Measurements from ENCODE around the gene DNAJB12. TPM values are rescaled to one million over a fixed set of nuclear protein-coding genes. Genes with fewer than 3 reads are reported as not detected.

Gene DNAJB12
- total and polyA plus RNA-seq, 12 donors, result 36.3 to 67.0 (median 47.8) TPM

GRCh38 chr10:72322280-72323058 is 32.2 kb downstream of the DNAJB12 start:
- Histone ChIP-seq H3K27ac (peak overlapping the region in 2 of 5 donors; percentile 96 to 98), H3K36me3 (replicated peaks in 1 of 2) (no peaks in the 10 kb centered on the region), H3K4me3 (no peak overlapping the region), H3K27me3 (no peaks in the 10 kb centered on the region), H3K9me3 (replicated peaks in 1 of 3) (no peaks in the 10 kb centered on the region), H3K4me1 (replicated peaks in 1 of 2) (peaks cover 35 to 60% of the 10 kb centered on the region in 2 donors)
- peak in 1 of 7 donors; percentile 18 for DNase-seq
- intact Hi-C loops (cut with DNase I), result loop anchor here in 1 of 2 donors (10.0 kb wide), 1 partner anchor 48 kb away; the partner anchor contains the start of gene DDIT4
- TF ChIP-seq, protein P1, sequence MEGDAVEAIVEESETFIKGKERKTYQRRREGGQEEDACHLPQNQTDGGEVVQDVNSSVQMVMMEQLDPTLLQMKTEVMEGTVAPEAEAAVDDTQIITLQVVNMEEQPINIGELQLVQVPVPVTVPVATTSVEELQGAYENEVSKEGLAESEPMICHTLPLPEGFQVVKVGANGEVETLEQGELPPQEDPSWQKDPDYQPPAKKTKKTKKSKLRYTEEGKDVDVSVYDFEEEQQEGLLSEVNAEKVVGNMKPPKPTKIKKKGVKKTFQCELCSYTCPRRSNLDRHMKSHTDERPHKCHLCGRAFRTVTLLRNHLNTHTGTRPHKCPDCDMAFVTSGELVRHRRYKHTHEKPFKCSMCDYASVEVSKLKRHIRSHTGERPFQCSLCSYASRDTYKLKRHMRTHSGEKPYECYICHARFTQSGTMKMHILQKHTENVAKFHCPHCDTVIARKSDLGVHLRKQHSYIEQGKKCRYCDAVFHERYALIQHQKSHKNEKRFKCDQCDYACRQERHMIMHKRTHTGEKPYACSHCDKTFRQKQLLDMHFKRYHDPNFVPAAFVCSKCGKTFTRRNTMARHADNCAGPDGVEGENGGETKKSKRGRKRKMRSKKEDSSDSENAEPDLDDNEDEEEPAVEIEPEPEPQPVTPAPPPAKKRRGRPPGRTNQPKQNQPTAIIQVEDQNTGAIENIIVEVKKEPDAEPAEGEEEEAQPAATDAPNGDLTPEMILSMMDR (IDR thresholded peaks at IDR 0.05), result no peak
- TF ChIP-seq POLR2A (IDR thresholded peaks at IDR 0.05), result no peak
- WGBS, 4 donors, result 93 to 100% (median 97%) methylated on average over 1 to 16 of the region's 16 CpGs

GRCh38 chr10:72322030-72322279 is 32.8 kb downstream of the DNAJB12 start:
- intact Hi-C loops (cut with DNase I), result loop anchor here in 1 of 2 donors (10.0 kb wide), 1 partner anchor 47 kb away; the partner anchor contains the start of gene DDIT4

DNA sequence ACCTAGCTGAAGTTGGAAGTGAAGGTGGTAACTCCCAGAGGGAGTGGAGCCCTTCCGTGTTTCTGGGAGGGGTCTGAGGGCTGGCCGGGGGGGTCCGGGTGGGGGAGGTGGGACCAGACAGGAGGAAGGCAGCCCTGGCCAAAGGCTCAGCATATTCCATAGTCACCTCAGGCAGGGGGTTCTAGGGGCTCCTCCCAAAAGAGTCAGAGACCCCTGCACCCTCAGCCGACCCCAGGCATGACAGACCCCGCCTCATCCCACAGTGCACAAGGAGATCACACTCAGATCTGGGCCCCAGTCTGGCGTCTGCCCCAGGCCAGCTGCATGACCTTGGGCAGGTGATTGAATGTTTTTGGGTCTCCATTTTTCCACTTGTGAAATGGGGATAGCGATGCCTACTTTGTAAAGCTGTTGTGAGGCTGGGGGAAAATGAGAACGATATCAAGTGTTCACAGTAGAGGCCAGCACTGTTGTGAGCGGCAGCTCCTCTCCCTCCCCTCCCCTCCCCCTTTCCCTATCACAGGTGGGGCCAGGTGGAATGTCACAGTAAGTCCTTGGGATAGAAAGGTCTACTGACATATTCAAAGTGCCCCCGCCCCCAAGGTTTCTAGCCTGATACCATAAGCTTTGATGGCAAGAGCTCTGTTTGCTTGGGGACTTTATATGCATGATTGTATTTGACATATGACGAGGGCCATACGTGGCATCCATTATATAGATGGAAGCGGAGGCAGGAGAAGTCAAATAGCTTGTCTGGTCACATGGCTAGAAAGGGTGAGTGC is 33.3 kb downstream of the DNAJB12 start:
- 67 to 73% (median 68%) methylated on average over 9 to 13 of the region's 13 CpGs for WGBS, 4 donors

More at GRCh38 chr10:72322030-72322279, 32.8 kb downstream of the DNAJB12 start:
- Histone ChIP-seq H3K27ac (peak overlapping the region in 2 of 5 donors; percentile 96 to 98), H3K27me3 (no peaks in the 10 kb centered on the region), H3K4me3 (no peak overlapping the region), H3K9me3 (replicated peaks in 1 of 3) (no peaks in the 10 kb centered on the region), H3K36me3 (replicated peaks in 1 of 2) (no peaks in the 10 kb centered on the region), H3K4me1 (replicated peaks in 1 of 2) (peaks cover 38 to 61% of the 10 kb centered on the region in 2 donors)
- peak in 1 of 7 donors; percentile 28 for DNase-seq
- TF ChIP-seq, protein P1 (IDR thresholded peaks at IDR 0.05), result no peak
- TF ChIP-seq POLR2A (IDR thresholded peaks at IDR 0.05), result no peak
- 78 to 93% (median 88%) methylated on average over 3 of the region's 3 CpGs for WGBS, 4 donors

More for the DNA sequence above, 33.3 kb downstream of the DNAJB12 start:
- Histone ChIP-seq H3K4me1 (replicated peaks in 1 of 2) (peaks cover 43 to 66% of the 10 kb centered on the region in 2 donors), H3K4me3 (no peak overlapping the region), H3K9me3 (replicated peaks in 1 of 3) (no peaks in the 10 kb centered on the region), H3K27ac (peak overlapping the region; percentile 92 to 98 (median 96)), H3K27me3 (no peaks in the 10 kb centered on the region), H3K36me3 (replicated peaks in 1 of 2) (no peaks in the 10 kb centered on the region)
- DNase-seq, result peak in 2 of 7 donors; percentile 42
- TF ChIP-seq, protein P1 (IDR thresholded peaks at IDR 0.05), result no peak
- no peak for TF ChIP-seq POLR2A (IDR thresholded peaks at IDR 0.05)
- intact Hi-C loops (cut with DNase I), result loop anchor here in 1 of 2 donors (10.0 kb wide), 1 partner anchor 47 kb away; the partner anchor contains the start of gene DDIT4

Measured in adrenal gland (tissue), 12 donors.